AG04449 (cell line): ENCODE results near the gene CNTNAP2.

ENCODE experiments used
- CTCF ChIA-PET: fragments of 350-600 bp; formaldehyde crosslinking; extraction: SDS; loops from one replicate; lab custom pipeline; 2021; ENCODE audit warnings: antibody characterized with exemption; lab: Yijun Ruan, JAX
- POLR2A ChIA-PET: fragments of 400-600, 350-600 bp; formaldehyde crosslinking; extraction: SDS; loops from one replicate; lab custom pipeline; 2020; ENCODE audit warnings: antibody characterized with exemption, inconsistent platforms; lab: Yijun Ruan, JAX
- DNase-seq: peaks from one replicate; pipeline ENCODE4 v3.0.0-alpha.2; 2010; ENCODE audit warnings: low read depth, low spot score
- H3K4me3 ChIP-seq: 2 replicates; pipeline ENCODE4 v1.5.1; 2011; ENCODE audit warnings: low read depth, mild to moderate bottlenecking, control low read depth, low read length
- CTCF ChIP-seq: IDR thresholded peaks from one replicate; pipeline ENCODE4 v1.5.1; 2011; ENCODE audit warnings: mild to moderate bottlenecking, moderate library complexity, low read length, control low read depth, inconsistent platforms; ENCODE audit not compliant: insufficient read depth; ENCODE audit errors: missing control alignments

CNTNAP2 gene

GRCh38 chr7:146366938-146367337, 250.3 kb downstream of the CNTNAP2 start:
- TF ChIP-seq CTCF = no peak
- H3K4me3 ChIP-seq = no peak overlapping the region
- DNase-seq = no peak
- CTCF ChIA-PET = no interaction called here
- POLR2A ChIA-PET = no interaction called here

GRCh38 chr7:146370171-146370570, 253.6 kb downstream of the CNTNAP2 start:
- H3K4me3 ChIP-seq = no peak overlapping the region
- TF ChIP-seq CTCF = no peak
- POLR2A ChIA-PET = interaction anchor here (0.7 kb wide), 1 partner anchor 22 kb away, joined by 4 read pairs; no protein-coding TSS in a partner anchor
- no peak for DNase-seq
- CTCF ChIA-PET = no interaction called here

- CTCF ChIA-PET = no interaction called here
- no peak for TF ChIP-seq CTCF
- POLR2A ChIA-PET = no interaction called here
- no peak for DNase-seq
- H3K4me3 ChIP-seq = no peak overlapping the region
These were observed 258.6 kb downstream of the CNTNAP2 start for GRCh38 chr7:146375170-146375569.

GRCh38 chr7:146378196-146378595, 261.6 kb downstream of the CNTNAP2 start:
- ChIA-PET POLR2A (no interaction called here), CTCF (no interaction called here)
- H3K4me3 ChIP-seq = no peak overlapping the region
- DNase-seq = no peak
- no peak for TF ChIP-seq CTCF

GRCh38 chr7:146387140-146387539, 270.5 kb downstream of the CNTNAP2 start:
- CTCF ChIA-PET = no interaction called here
- TF ChIP-seq CTCF = no peak

GRCh38 chr7:146388928-146389327, 272.3 kb downstream of the CNTNAP2 start:
- no peak for TF ChIP-seq CTCF
- POLR2A ChIA-PET = no interaction called here
- no peak for DNase-seq
- CTCF ChIA-PET = no interaction called here
- H3K4me3 ChIP-seq = no peak overlapping the region

More at GRCh38 chr7:146387140-146387539, 270.5 kb downstream of the CNTNAP2 start:
- H3K4me3 ChIP-seq = no peak overlapping the region
- POLR2A ChIA-PET = no interaction called here
- no peak for DNase-seq
